Skeletal muscle satellite cell (primary cell): ENCODE data around the gene CYB5A.

ENCODE experiments used
- H3K27me3 ChIP-seq: 2 replicates; pipeline ENCODE4 v1.7.0; 2013; ENCODE audit warnings: low read length; ENCODE audit not compliant: control insufficient read depth, insufficient read depth
- H3K36me3 ChIP-seq: 2 replicates; pipeline ENCODE4 v1.7.0; 2013; ENCODE audit warnings: mild to moderate bottlenecking, control low read depth, low read length; ENCODE audit not compliant: insufficient read depth
- H3K4me1 ChIP-seq: 2 replicates; pipeline ENCODE4 v1.7.0; 2013; ENCODE audit warnings: low read length; ENCODE audit not compliant: control insufficient read depth, insufficient read depth
- H3K4me2 ChIP-seq: 2 replicates; pipeline ENCODE4 v1.7.0; 2013; ENCODE audit warnings: mild to moderate bottlenecking, low read length
- H3K4me3 ChIP-seq: 2 replicates; pipeline ENCODE4 v1.7.0; 2013; ENCODE audit warnings: low read length
- H3K9ac ChIP-seq: 2 replicates; pipeline ENCODE4 v1.7.0; 2013; ENCODE audit warnings: mild to moderate bottlenecking, low read depth, low read length, moderate library complexity
- H3K9me3 ChIP-seq: replicated peaks from 2 replicates; pipeline ENCODE4 v1.7.0; 2013; ENCODE audit warnings: mild to moderate bottlenecking, control low read depth, low read length

Gene CYB5A

DNA sequence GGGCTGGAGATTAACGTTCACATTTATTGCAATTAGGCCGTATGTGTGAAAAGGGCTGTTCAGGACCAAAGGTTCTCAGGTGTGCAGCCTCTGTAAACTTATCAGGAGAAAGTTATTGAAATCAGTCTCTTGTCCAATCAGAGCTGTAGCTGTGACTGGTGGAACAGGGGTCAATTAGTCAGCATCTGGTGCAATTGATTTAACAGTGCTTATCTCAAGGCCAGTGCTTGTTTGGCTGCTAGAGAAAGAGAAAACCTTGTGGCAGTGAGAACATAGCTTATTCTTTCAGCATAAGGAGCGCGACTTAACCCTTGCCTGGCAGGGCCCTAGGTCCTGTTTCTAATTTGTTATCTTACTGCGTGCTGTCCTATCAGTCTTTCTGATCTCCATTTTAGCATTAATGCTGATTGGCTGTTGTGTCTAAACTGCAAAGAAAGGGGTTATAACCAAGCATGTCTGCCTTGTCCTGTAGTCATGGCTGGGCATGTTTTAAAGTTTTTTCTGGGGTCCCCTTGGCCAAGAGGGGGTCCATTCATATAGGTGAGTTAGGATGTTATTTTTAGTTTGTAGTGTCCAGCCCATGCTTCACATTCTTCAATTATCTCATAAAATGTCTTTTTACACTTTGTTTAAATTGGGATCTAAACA lies 66.4 kb downstream of the CYB5A start:
- no peaks in the 10 kb centered on the region for H3K27me3 ChIP-seq
- H3K9me3 ChIP-seq = no peaks in the 10 kb centered on the region
- no peak overlapping the region for H3K4me3 ChIP-seq
- no peak overlapping the region for H3K9ac ChIP-seq
- H3K4me1 ChIP-seq = no peaks in the 10 kb centered on the region
- no peak overlapping the region for H3K4me2 ChIP-seq
- no peaks in the 10 kb centered on the region for H3K36me3 ChIP-seq

DNA sequence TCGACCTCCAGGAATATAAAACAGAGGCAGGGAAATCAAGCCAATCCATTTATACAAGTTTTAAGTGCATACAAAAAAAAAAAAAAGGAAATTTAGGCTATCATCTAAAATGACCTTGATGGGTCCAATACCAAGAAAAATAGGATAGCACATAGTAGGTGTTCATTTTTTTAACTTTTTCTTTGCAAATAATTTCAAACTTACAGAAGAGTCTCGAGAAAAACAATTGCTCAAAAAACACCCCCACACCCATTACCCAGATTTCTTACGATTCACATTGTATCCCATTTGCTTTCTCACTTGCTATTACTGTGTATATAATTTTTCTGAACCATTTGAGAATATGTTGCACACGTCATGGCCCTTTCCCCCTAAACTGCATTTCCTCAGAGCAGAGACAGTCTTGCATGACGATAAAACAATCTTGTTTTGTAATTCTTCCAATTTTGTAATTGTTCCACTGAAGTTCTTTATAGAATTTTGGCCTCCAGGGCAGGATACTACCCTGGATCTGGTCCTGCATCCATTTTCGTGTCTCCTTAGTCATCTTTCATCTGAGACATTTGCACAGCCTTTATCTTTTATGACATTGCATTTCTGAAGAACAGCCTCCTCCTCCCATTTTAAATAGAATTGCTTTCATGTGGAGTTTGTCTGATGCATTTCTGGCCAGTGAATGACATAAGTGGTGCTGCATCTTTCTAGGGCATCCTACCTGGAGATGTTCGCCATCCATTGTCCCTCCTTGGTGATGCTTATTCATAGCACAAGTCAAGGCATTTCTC lies 68.9 kb downstream of the CYB5A start:
- H3K27me3 ChIP-seq = no peaks in the 10 kb centered on the region
- H3K36me3 ChIP-seq = no peaks in the 10 kb centered on the region
- H3K4me3 ChIP-seq = no peak overlapping the region
- no peak overlapping the region for H3K9ac ChIP-seq
- no peaks in the 10 kb centered on the region for H3K4me1 ChIP-seq
- H3K9me3 ChIP-seq = no peaks in the 10 kb centered on the region
- H3K4me2 ChIP-seq = no peak overlapping the region

DNA sequence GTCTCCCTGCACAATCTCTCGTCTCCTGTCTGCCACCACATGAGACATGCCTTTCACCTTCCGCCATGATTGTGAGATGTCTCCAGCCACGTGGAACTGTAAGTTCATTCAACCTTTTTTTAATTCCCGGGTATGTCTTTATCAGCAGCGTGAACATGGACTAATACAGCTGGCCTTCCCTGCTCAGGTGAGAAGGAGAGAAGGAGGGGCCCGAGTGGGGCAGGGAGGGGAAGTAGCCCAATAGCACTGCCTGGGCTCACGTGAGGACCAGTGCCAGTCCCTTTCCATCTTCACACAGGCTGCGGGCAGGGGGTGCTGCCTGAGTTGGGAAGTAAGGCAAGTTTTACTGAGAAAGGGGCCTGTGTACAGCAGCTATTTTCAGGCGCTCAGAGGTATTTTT lies 70.7 kb downstream of the CYB5A start:
- Histone ChIP-seq H3K4me2 (no peak overlapping the region), H3K36me3 (no peaks in the 10 kb centered on the region), H3K27me3 (no peaks in the 10 kb centered on the region), H3K9ac (no peak overlapping the region), H3K9me3 (no peaks in the 10 kb centered on the region), H3K4me1 (no peaks in the 10 kb centered on the region), H3K4me3 (no peak overlapping the region)

DNA sequence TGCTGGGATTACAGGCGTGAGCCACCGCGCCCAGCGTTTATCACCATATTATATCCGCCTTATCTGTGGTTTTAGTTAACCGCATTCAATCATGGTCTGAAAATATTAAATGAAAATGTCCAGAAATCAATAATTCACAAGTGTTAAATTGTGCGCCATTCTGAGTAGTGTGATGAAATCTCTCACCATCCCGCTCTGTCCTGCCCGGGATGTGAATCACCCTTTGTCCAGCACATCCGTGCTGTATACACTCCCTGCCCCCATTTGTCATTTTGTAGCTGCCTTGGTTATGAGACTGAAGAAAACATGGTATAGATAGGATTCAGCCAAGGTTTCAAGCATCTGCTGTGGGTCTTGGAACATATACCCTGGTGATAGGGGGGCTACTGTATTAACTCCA lies 72.7 kb downstream of the CYB5A start:
- Histone ChIP-seq H3K4me2 (no peak overlapping the region), H3K9me3 (no peaks in the 10 kb centered on the region), H3K27me3 (no peaks in the 10 kb centered on the region), H3K36me3 (no peaks in the 10 kb centered on the region), H3K9ac (no peak overlapping the region), H3K4me1 (no peaks in the 10 kb centered on the region), H3K4me3 (no peak overlapping the region)

DNA sequence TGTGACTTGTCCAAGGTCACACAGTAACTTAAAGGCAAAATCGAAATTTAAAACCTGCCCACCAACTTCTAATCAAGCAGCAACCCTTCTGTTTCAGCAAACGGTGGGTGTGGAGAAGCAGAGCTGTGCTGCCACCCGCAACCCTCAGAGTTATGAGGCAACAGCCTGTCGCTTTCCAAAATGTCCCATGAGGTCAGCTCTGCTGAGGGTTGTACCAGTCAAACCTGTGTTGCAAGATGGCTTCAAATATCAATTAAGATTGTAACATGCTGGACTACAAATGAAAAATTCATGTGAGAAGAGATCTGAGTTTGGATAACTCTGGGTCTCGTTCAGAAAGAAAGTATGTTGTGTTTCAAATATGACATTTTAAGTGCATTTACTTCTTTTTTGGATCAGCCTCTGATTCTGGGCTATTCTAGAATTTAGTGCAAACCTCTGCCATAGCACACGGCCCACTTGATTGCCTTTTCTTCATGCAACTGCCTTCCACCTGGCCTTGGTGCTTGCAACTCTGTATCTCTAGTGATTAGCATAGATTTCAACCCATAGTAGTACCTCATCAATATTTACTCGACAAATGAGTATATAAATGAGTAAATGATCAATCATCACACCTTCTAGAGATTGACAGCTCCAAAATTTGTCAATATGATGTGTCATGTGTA lies 74.2 kb downstream of the CYB5A start:
- Histone ChIP-seq H3K4me3 (no peak overlapping the region), H3K9me3 (no peaks in the 10 kb centered on the region), H3K9ac (no peak overlapping the region), H3K27me3 (no peaks in the 10 kb centered on the region), H3K36me3 (no peaks in the 10 kb centered on the region), H3K4me1 (no peaks in the 10 kb centered on the region), H3K4me2 (no peak overlapping the region)

DNA sequence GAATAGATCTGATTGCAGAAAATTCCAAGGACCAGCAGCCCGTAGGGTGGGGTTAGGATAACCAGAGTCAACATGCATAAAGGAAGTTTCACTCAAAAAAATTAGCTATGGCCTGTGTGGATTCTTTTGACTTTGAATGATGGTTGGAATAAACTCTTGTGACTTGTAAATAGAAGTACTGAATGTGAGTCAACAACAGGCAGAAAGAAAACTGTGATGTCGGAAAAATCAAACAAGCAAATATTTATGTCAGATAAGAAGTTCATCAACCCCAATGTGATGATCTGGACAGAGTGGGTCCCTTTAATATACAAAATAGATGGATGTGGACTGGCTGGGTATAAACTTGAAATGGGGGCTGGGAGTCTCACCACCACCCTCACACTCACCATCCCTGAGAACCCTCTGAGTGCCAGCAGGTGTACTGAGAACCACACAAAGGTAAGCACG lies 75.1 kb downstream of the CYB5A start:
- no peak overlapping the region for H3K9ac ChIP-seq
- H3K4me3 ChIP-seq = no peak overlapping the region

DNA sequence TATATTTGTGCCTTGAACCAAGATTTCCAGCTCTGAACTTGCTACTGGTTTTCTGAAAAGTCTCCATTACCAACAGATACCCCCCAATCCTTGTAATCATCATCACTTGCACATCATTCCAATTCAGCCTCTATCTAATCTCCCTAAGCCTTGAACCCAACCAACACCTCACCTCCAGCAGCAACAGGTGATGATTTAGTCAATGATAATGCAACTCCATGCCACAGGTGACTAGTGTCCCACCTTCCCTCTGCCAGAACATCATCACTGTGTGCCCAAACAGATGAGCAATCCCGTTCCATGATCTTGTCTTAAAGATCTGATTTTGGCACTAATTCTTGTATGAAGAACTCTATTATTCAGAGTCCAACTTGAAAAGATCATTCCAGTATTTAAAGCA lies 75.9 kb downstream of the CYB5A start:
- Histone ChIP-seq H3K9ac (no peak overlapping the region), H3K27me3 (no peaks in the 10 kb centered on the region), H3K4me1 (no peaks in the 10 kb centered on the region), H3K9me3 (no peaks in the 10 kb centered on the region), H3K36me3 (no peaks in the 10 kb centered on the region), H3K4me2 (no peak overlapping the region), H3K4me3 (no peak overlapping the region)

More for the DNA sequence above, 75.1 kb downstream of the CYB5A start:
- no peaks in the 10 kb centered on the region for H3K27me3 ChIP-seq
- no peaks in the 10 kb centered on the region for H3K9me3 ChIP-seq
- H3K4me2 ChIP-seq = no peak overlapping the region
- no peaks in the 10 kb centered on the region for H3K4me1 ChIP-seq
- no peaks in the 10 kb centered on the region for H3K36me3 ChIP-seq

DNA sequence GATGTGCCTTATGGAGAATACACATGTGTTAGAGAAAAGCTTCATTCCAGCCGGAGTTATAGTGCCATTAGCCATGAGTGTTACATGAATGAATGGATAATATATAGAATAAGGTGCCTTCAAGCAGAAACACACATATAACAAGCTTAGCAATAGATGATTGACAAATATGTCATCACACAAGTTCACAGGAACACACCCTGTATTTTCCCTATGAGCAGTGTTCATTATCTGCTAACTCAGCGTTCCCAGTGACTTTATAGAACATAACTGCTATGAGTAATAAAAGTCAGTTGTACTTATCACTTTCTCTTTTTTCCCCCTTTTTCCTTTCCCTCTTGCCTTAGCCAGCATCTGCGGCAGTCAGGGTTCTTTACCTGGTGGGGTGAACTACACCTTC lies 78.3 kb downstream of the CYB5A start:
- H3K9me3 ChIP-seq = no peaks in the 10 kb centered on the region
- no peak overlapping the region for H3K4me2 ChIP-seq
- no peaks in the 10 kb centered on the region for H3K36me3 ChIP-seq
- peaks cover 3% of the 10 kb centered on the region for H3K27me3 ChIP-seq
- no peak overlapping the region for H3K4me3 ChIP-seq
- H3K4me1 ChIP-seq = no peaks in the 10 kb centered on the region
- no peak overlapping the region for H3K9ac ChIP-seq

DNA sequence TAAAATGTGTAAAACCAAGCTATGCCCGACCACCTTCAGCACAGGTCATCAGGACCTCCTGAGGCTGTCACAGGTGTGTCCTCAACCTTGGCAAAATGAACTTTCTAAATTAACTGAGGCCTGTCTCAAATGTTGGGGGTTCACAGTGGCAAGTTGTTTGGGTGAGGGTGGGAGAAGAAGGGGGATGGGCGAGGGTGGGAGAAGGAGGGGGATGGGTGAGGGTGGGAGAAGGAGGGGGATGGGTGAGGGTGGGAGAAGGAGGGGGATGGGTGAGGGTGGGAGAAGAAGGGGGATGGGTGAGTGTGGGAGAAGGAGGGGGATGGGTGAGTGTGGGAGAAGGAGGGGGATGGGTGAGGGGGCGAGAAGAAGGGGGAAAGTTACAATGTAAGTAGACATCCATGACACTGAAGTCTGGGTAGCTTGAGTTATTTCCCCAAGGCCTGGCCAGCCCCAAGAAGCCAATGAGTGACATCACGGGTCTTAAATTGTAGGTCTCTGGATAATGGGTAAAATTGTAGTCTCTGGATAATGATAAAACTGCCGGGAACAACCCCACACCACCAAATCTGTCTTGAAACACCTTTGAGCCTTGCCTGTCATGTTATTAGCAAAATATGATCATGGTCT lies 87.1 kb downstream of the CYB5A start:
- Histone ChIP-seq H3K27me3 (peaks cover 9% of the 10 kb centered on the region), H3K9ac (no peak overlapping the region), H3K4me2 (no peak overlapping the region), H3K9me3 (no peaks in the 10 kb centered on the region), H3K4me1 (no peaks in the 10 kb centered on the region), H3K36me3 (no peaks in the 10 kb centered on the region), H3K4me3 (no peak overlapping the region)

DNA sequence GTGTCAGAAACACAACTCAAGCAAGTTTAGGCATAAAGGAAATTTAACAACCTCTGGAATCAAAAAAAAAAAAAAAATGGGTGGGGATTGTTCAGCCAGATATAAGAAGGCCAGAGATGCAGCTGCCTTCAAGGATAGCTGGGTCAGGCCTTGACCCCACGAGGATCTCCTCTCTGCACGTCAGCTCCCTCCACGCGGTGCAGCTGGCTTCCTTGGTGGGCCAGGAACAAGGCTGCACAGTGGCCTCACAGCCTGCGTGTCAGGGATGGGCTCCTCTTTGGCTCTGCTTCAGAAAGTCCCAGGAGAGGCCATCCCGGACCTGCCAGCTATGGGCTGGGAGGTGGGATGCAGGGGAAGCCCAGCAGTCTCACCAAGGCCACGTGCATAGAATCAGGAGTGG lies 88.0 kb downstream of the CYB5A start:
- Histone ChIP-seq H3K9me3 (no peaks in the 10 kb centered on the region), H3K36me3 (no peaks in the 10 kb centered on the region), H3K4me1 (no peaks in the 10 kb centered on the region), H3K4me3 (no peak overlapping the region), H3K4me2 (no peak overlapping the region), H3K9ac (no peak overlapping the region), H3K27me3 (peaks cover 9% of the 10 kb centered on the region)
